Astrocyte (in vitro differentiated cells and primary cell): ENCODE measurements around the gene AATF.

Experiments
- EZH2 ChIP-seq: IDR thresholded peaks from 2 replicates; pipeline ENCODE4 v1.6.1; 2012; ENCODE audit warnings: mild to moderate bottlenecking, low read length, inconsistent platforms; ENCODE audit not compliant: insufficient read depth
- TF ChIP-seq, protein P1 (sequence below): IDR thresholded peaks from 2 replicates; pipeline ENCODE4 v1.5.1; 2011; ENCODE audit warnings: low read depth, mild to moderate bottlenecking, inconsistent platforms, low read length, moderate library complexity; ENCODE audit not compliant: insufficient read depth

GRCh38 chr17:36920032-36921005, 28.4 kb upstream of the AATF start:
- TF ChIP-seq, protein P1, sequence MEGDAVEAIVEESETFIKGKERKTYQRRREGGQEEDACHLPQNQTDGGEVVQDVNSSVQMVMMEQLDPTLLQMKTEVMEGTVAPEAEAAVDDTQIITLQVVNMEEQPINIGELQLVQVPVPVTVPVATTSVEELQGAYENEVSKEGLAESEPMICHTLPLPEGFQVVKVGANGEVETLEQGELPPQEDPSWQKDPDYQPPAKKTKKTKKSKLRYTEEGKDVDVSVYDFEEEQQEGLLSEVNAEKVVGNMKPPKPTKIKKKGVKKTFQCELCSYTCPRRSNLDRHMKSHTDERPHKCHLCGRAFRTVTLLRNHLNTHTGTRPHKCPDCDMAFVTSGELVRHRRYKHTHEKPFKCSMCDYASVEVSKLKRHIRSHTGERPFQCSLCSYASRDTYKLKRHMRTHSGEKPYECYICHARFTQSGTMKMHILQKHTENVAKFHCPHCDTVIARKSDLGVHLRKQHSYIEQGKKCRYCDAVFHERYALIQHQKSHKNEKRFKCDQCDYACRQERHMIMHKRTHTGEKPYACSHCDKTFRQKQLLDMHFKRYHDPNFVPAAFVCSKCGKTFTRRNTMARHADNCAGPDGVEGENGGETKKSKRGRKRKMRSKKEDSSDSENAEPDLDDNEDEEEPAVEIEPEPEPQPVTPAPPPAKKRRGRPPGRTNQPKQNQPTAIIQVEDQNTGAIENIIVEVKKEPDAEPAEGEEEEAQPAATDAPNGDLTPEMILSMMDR = no peak
- TF ChIP-seq EZH2 = no peak
